Loucy (cell line): ENCODE results near the gene SPOCK1.
A peak's percentile ranks its signal among the peaks of the same experiment; 100 is the strongest.

Experiments used
- H2AFZ ChIP-seq: fragments of 200-600 bp; sonication (generic); 2 replicates; pipeline ENCODE4 v1.6.0; 2016; ENCODE audit warnings: antibody characterized with exemption, mild to moderate bottlenecking, low read length, moderate library complexity
- H3F3A ChIP-seq: fragments of 200-600 bp; 2 replicates; pipeline ENCODE4 v1.6.0; 2016; ENCODE audit warnings: antibody characterized with exemption, low read depth, mild to moderate bottlenecking
- H3K27me3 ChIP-seq: fragments of 200-600 bp; sonication (generic); 2 replicates; pipeline ENCODE4 v1.6.1; 2014; ENCODE audit warnings: low read length, mild to moderate bottlenecking; ENCODE audit not compliant: insufficient read depth, poor library complexity, severe bottlenecking
- H3K36me3 ChIP-seq: fragments of 200-600 bp; sonication (generic); 2 replicates; pipeline ENCODE4 v1.6.1; 2016; ENCODE audit warnings: low read length; ENCODE audit not compliant: insufficient read depth
- H3K4me1 ChIP-seq: fragments of 200-600 bp; sonication (generic); 2 replicates; pipeline ENCODE4 v1.5.1; 2014; ENCODE audit warnings: low read length, mild to moderate bottlenecking; ENCODE audit not compliant: insufficient read depth, poor library complexity, severe bottlenecking
- H3K4me2 ChIP-seq: fragments of 200-600 bp; sonication (generic); 2 replicates; pipeline ENCODE4 v1.6.0; 2014; ENCODE audit warnings: antibody characterized with exemption, low read length, low read depth, mild to moderate bottlenecking; ENCODE audit not compliant: poor library complexity, severe bottlenecking
- H3K4me3 ChIP-seq: fragments of 200-600 bp; sonication (generic); 2 replicates; pipeline ENCODE4 v1.5.1; 2014; ENCODE audit warnings: low read length, mild to moderate bottlenecking, mixed read lengths; ENCODE audit not compliant: poor library complexity, severe bottlenecking
- H3K79me2 ChIP-seq: fragments of 200-600 bp; sonication (generic); 2 replicates; pipeline ENCODE4 v1.6.1; 2014; ENCODE audit warnings: low read length; ENCODE audit not compliant: insufficient read depth
- H3K9ac ChIP-seq: fragments of 200-600 bp; sonication (generic); 2 replicates; pipeline ENCODE4 v1.6.0; 2014; ENCODE audit warnings: mild to moderate bottlenecking, low read depth, low read length, moderate library complexity; ENCODE audit not compliant: poor library complexity, severe bottlenecking
- H3K9me2 ChIP-seq: fragments of 200-600 bp; sonication (generic); replicated peaks from 2 replicates; pipeline ENCODE4 v1.6.1; 2016; ENCODE audit warnings: low read depth, low read length, mixed read lengths
- H3K9me3 ChIP-seq: fragments of 200-600 bp; sonication (generic); 2 replicates; pipeline ENCODE4 v1.6.1; 2014; ENCODE audit warnings: mild to moderate bottlenecking, antibody characterized with exemption, low read length, low read depth; ENCODE audit not compliant: insufficient read depth
- H4K20me1 ChIP-seq: fragments of 200-600 bp; sonication (generic); 2 replicates; pipeline ENCODE4 v1.6.0; 2014; ENCODE audit warnings: antibody characterized with exemption, low read length, mild to moderate bottlenecking; ENCODE audit not compliant: insufficient read depth, poor library complexity, severe bottlenecking
- EZH2phosphoT487 ChIP-seq: fragments of 200-600 bp; IDR thresholded peaks from 2 replicates; pipeline ENCODE4 v1.6.1; 2018; ENCODE audit warnings: antibody characterized with exemption, mild to moderate bottlenecking, moderate library complexity, borderline replicate concordance
- TF ChIP-seq, protein P1 (sequence below): fragments of 200-600 bp; sonication (generic); conservative IDR thresholded peaks from 2 replicates; pipeline ENCODE4 v1.5.1; 2014; ENCODE audit warnings: mild to moderate bottlenecking, antibody characterized with exemption, low read length

The SPOCK1 gene

GRCh38 chr5:137462265-137462590 lies 36.9 kb downstream of the SPOCK1 start:
- H3K4me3 ChIP-seq = no peak overlapping the region
- no peak for TF ChIP-seq EZH2phosphoT487
- TF ChIP-seq, protein P1, sequence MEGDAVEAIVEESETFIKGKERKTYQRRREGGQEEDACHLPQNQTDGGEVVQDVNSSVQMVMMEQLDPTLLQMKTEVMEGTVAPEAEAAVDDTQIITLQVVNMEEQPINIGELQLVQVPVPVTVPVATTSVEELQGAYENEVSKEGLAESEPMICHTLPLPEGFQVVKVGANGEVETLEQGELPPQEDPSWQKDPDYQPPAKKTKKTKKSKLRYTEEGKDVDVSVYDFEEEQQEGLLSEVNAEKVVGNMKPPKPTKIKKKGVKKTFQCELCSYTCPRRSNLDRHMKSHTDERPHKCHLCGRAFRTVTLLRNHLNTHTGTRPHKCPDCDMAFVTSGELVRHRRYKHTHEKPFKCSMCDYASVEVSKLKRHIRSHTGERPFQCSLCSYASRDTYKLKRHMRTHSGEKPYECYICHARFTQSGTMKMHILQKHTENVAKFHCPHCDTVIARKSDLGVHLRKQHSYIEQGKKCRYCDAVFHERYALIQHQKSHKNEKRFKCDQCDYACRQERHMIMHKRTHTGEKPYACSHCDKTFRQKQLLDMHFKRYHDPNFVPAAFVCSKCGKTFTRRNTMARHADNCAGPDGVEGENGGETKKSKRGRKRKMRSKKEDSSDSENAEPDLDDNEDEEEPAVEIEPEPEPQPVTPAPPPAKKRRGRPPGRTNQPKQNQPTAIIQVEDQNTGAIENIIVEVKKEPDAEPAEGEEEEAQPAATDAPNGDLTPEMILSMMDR = no peak; the same call in 1 of the 2 replicates
- H3K36me3 ChIP-seq = no peaks in the 10 kb centered on the region
- no peaks in the 10 kb centered on the region for H3F3A ChIP-seq
- no peaks in the 10 kb centered on the region for H4K20me1 ChIP-seq
- peak overlapping the region; percentile 51 for H3K4me2 ChIP-seq
- H3K9ac ChIP-seq = peak overlapping the region; percentile 9
- no peaks in the 10 kb centered on the region for H3K9me2 ChIP-seq
- no peaks in the 10 kb centered on the region for H3K27me3 ChIP-seq
- H3K9me3 ChIP-seq = no peaks in the 10 kb centered on the region
- H3K79me2 ChIP-seq = no peaks in the 10 kb centered on the region
- peak overlapping the region; percentile 37; the same call in 1 of the 2 replicates for H2AFZ ChIP-seq
- H3K4me1 ChIP-seq = peaks cover 20% of the 10 kb centered on the region

- TF ChIP-seq, protein P1 = peak; percentile 60
- no peak for TF ChIP-seq EZH2phosphoT487
- H3K9me3 ChIP-seq = no peaks in the 10 kb centered on the region
- peak overlapping the region; percentile 51 for H3K4me2 ChIP-seq
- H3K9me2 ChIP-seq = no peaks in the 10 kb centered on the region
- peak overlapping the region; percentile 37; the same call in 1 of the 2 replicates for H2AFZ ChIP-seq
- H4K20me1 ChIP-seq = no peaks in the 10 kb centered on the region
- H3K4me3 ChIP-seq = peak overlapping the region; percentile 17
- H3K4me1 ChIP-seq = peaks cover 20% of the 10 kb centered on the region
- H3K27me3 ChIP-seq = no peaks in the 10 kb centered on the region
- H3K9ac ChIP-seq = peak overlapping the region; percentile 9
- H3K79me2 ChIP-seq = no peaks in the 10 kb centered on the region
- H3K36me3 ChIP-seq = no peaks in the 10 kb centered on the region
- H3F3A ChIP-seq = no peaks in the 10 kb centered on the region
These were observed 37.5 kb downstream of the SPOCK1 start for GRCh38 chr5:137461391-137462264.

- Histone ChIP-seq H3K4me1 (no peaks in the 10 kb centered on the region), H3K79me2 (no peaks in the 10 kb centered on the region), H2AFZ (no peak overlapping the region), H3K36me3 (no peaks in the 10 kb centered on the region), H4K20me1 (no peaks in the 10 kb centered on the region), H3K9me3 (no peaks in the 10 kb centered on the region), H3F3A (no peaks in the 10 kb centered on the region), H3K4me2 (no peak overlapping the region), H3K9me2 (no peaks in the 10 kb centered on the region), H3K9ac (no peak overlapping the region), H3K27me3 (no peaks in the 10 kb centered on the region), H3K4me3 (no peak overlapping the region)
- TF ChIP-seq, protein P1 = no peak
- no peak for TF ChIP-seq EZH2phosphoT487
These were observed 44.5 kb downstream of the SPOCK1 start for GRCh38 chr5:137454671-137455070.
